Muscle of back (tissue), 13 donors: ENCODE results near the gene BUD31. TPM values are rescaled to one million over a fixed set of nuclear protein-coding genes. Genes with fewer than 3 reads are reported as not detected.

ENCODE experiments used
- DNase-seq, 3 donors: peaks; one replicate each; pipeline versions ENCODE4 v3.0.0 to v3.0.0-alpha.2; 2013
- long read RNA-seq, 9 donors: transcript quantifications; one replicate each; lab custom pipeline, GENCODE V29; 2026
- polyA plus RNA-seq, 10 donors: library from polyadenylated mRNA; unstranded; fragments of 120-200 nt; gene quantifications; one replicate each; pipeline ENCODE4 v1.2.1, GENCODE V29; 2013; ENCODE audit not compliant: insufficient read length in 10 of 10

Gene BUD31
- polyA plus RNA-seq = 10 to 100 TPM; 64.2 to 90.1 (median 78.7) TPM
- long read RNA-seq, donor 1, transcript BUD31-202 (6 exons, 1,139 nt) = major isoform, 18 of 32 reads
- long read RNA-seq, donor 1, transcript BUD31-201 (6 exons, 1,035 nt) = minor isoform, 14 of 32 reads
- long read RNA-seq, donor 1, partial matches to known transcripts = 0 of 32 reads
- long read RNA-seq, donor 1, other reads (novel, unspliced or antisense) = 0 of 32 reads
- long read RNA-seq, donor 2, transcript BUD31-201 (6 exons, 1,035 nt) = minor isoform, 10 of 22 reads
- long read RNA-seq, donor 2, transcript BUD31-202 (6 exons, 1,139 nt) = major isoform, 12 of 22 reads
- long read RNA-seq, donor 2, partial matches to known transcripts = 0 of 22 reads
- long read RNA-seq, donor 2, other reads (novel, unspliced or antisense) = 0 of 22 reads
- long read RNA-seq, donor 3 = 0 reads
- long read RNA-seq, donor 4, transcript BUD31-201 (6 exons, 1,035 nt) = minor isoform, 11 of 52 reads
- long read RNA-seq, donor 4, transcript BUD31-202 (6 exons, 1,139 nt) = major isoform, 15 of 52 reads
- long read RNA-seq, donor 4, partial matches to known transcripts = 25 of 52 reads
- long read RNA-seq, donor 4, other reads (novel, unspliced or antisense) = 0 of 52 reads
- long read RNA-seq, donor 5, transcript BUD31-201 (6 exons, 1,035 nt) = minor isoform, 16 of 74 reads
- long read RNA-seq, donor 5, transcript BUD31-202 (6 exons, 1,139 nt) = major isoform, 39 of 74 reads
- long read RNA-seq, donor 5, partial matches to known transcripts = 18 of 74 reads
- long read RNA-seq, donor 5, other reads (novel, unspliced or antisense) = 0 of 74 reads
- long read RNA-seq, donor 6, transcript BUD31-201 (6 exons, 1,035 nt) = minor isoform, 12 of 41 reads
- long read RNA-seq, donor 6, transcript BUD31-202 (6 exons, 1,139 nt) = major isoform, 21 of 41 reads
- long read RNA-seq, donor 6, partial matches to known transcripts = 8 of 41 reads
- long read RNA-seq, donor 6, other reads (novel, unspliced or antisense) = 0 of 41 reads
- long read RNA-seq, donor 7, transcript BUD31-201 (6 exons, 1,035 nt) = minor isoform, 9 of 46 reads
- long read RNA-seq, donor 7, transcript BUD31-202 (6 exons, 1,139 nt) = major isoform, 12 of 46 reads
- long read RNA-seq, donor 7, partial matches to known transcripts = 23 of 46 reads
- long read RNA-seq, donor 7, other reads (novel, unspliced or antisense) = 0 of 46 reads
- long read RNA-seq, donor 8, transcript BUD31-202 (6 exons, 1,139 nt) = major isoform, 18 of 36 reads
- long read RNA-seq, donor 8, transcript BUD31-201 (6 exons, 1,035 nt) = minor isoform, 9 of 36 reads
- long read RNA-seq, donor 8, partial matches to known transcripts = 9 of 36 reads
- long read RNA-seq, donor 8, other reads (novel, unspliced or antisense) = 0 of 36 reads
- long read RNA-seq, donor 9, partial matches to known transcripts = 0 of 1 reads
- long read RNA-seq, donor 9, other reads (novel, unspliced or antisense) = 0 of 1 reads

- DNase-seq = peak; percentile 94 to 99 (median 95)
These were observed at the start of gene BUD31, which contains the start of gene PDAP1 for GRCh38 chr7:99408379-99409191. Gene BUD31, plus strand, starts transcription at chr7:99408969. Its CDS starts 2,124 bp downstream, at chr7:99411093. Gene PDAP1, minus strand, starts transcription at chr7:99408597. Its CDS starts 49 bp downstream, at chr7:99408548.

- DNase-seq = no peak
These were observed 49.2 kb upstream of the BUD31 start for GRCh38 chr7:99359465-99360154.

GRCh38 chr7:99362801-99363200, 46.0 kb upstream of the BUD31 start:
- DNase-seq = no peak

- DNase-seq = no peak
These were observed 45.5 kb upstream of the BUD31 start for GRCh38 chr7:99363286-99363685.

- no peak for DNase-seq
These were observed 43.2 kb upstream of the BUD31 start for GRCh38 chr7:99365318-99366141.

- no peak for DNase-seq
These were observed 42.1 kb upstream of the BUD31 start for GRCh38 chr7:99366646-99367045.

- no peak for DNase-seq
These were observed 39.9 kb upstream of the BUD31 start for GRCh38 chr7:99368750-99369389.

- peak in 2 of 3 donors; percentile 54 to 77 for DNase-seq
These were observed 38.9 kb upstream of the BUD31 start for GRCh38 chr7:99369767-99370391.

- no peak for DNase-seq
These were observed 37.3 kb upstream of the BUD31 start for GRCh38 chr7:99371376-99371920.

GRCh38 chr7:99372275-99373090, 36.3 kb upstream of the BUD31 start:
- DNase-seq = no peak

GRCh38 chr7:99373091-99374066, 35.4 kb upstream of the BUD31 start:
- no peak for DNase-seq

- DNase-seq = peak in 2 of 3 donors; percentile 71 to 84
These were observed 34.4 kb upstream of the BUD31 start, which contains the start of gene ARPC1B for GRCh38 chr7:99374111-99375064. Gene ARPC1B, plus strand, starts transcription at chr7:99374730. Its CDS starts 10,985 bp downstream, at chr7:99385715.

GRCh38 chr7:99375070-99375807, 33.5 kb upstream of the BUD31 start:
- peak in 2 of 3 donors; percentile 80 to 89 for DNase-seq
